Vagina (tissue), 2 donors: ENCODE measurements around the gene CTU2.

Experiments
- CTCF ChIP-seq, 3 experiments: fragments of 450-650 bp in 2 of 3; fragments of 200-600 bp in 1 of 3; sonication (generic) in 1 of 3; IDR thresholded peaks; one replicate each; pipeline ENCODE4 v1.5.1; 2017 to 2019; ENCODE audit warnings: antibody characterized with exemption in 3 of 3, mild to moderate bottlenecking in 2 of 3, moderate library complexity in 2 of 3
- POLR2A ChIP-seq, 2 donors: fragments of 450-650 bp; IDR thresholded peaks; one replicate each; pipeline ENCODE4 v1.6.1; 2017; ENCODE audit warnings: antibody characterized with exemption in 2 of 2, mild to moderate bottlenecking in 2 of 2, moderate library complexity in 2 of 2
- POLR2AphosphoS5 ChIP-seq, 2 donors: sonication (generic); formaldehyde crosslinking; IDR thresholded peaks; one replicate each; pipeline ENCODE4 v1.9.0; 2017; ENCODE audit warnings: antibody characterized with exemption in 2 of 2, mild to moderate bottlenecking in 2 of 2, low read depth in 1 of 2; ENCODE audit not compliant: insufficient read depth in 1 of 2

- no peak for TF ChIP-seq POLR2AphosphoS5 (IDR thresholded peaks at IDR 0.05; ENCODE audit: insufficient read depth in 1 of 2, low read depth in 1 of 2)
- TF ChIP-seq CTCF (IDR thresholded peaks at IDR 0.05): no peak
- no peak for TF ChIP-seq POLR2A (IDR thresholded peaks at IDR 0.05)
These were observed 14.9 kb downstream of the CTU2 start for GRCh38 chr16:88721236-88721635.
